H9 (cell line): Measurements from ENCODE around the gene TMEM98. TPM values are rescaled to one million over a fixed set of nuclear protein-coding genes. Genes with fewer than 3 reads are reported as not detected.
A peak's percentile ranks its signal among the peaks of the same experiment; 100 is the strongest.

ENCODE experiments used
- DNase-seq: peaks from one replicate; pipeline ENCODE4 v3.0.0-alpha.2; 2017
- H2AFZ ChIP-seq: one replicate; pipeline ENCODE4 v1.6.1; 2013; ENCODE audit warnings: mild to moderate bottlenecking, low read length, control low read depth, moderate library complexity
- H2AK5ac ChIP-seq: 2 replicates; pipeline ENCODE4 v1.6.1; 2013; ENCODE audit warnings: low read length, control low read depth, mixed read lengths; ENCODE audit not compliant: insufficient read length
- H2BK120ac ChIP-seq: one replicate; pipeline ENCODE4 v1.6.1; 2013; ENCODE audit warnings: low read depth, mild to moderate bottlenecking, low read length, control low read depth, inconsistent platforms; ENCODE audit not compliant: poor library complexity, severe bottlenecking
- H2BK12ac ChIP-seq: 2 replicates; pipeline ENCODE4 v1.6.1; 2013; ENCODE audit warnings: low read length, control low read depth, mixed read lengths, low read depth; ENCODE audit not compliant: insufficient read length
- H2BK15ac ChIP-seq: 2 replicates; pipeline ENCODE4 v1.6.1; 2013; ENCODE audit warnings: low read depth, low read length, control low read depth
- H2BK20ac ChIP-seq: one replicate; pipeline ENCODE4 v1.6.1; 2013; ENCODE audit warnings: low read depth, mild to moderate bottlenecking, low read length, control low read depth, inconsistent platforms; ENCODE audit not compliant: poor library complexity, severe bottlenecking
- H2BK5ac ChIP-seq: 2 replicates; pipeline ENCODE4 v1.6.1; 2013; ENCODE audit warnings: low read length, control low read depth, mixed read lengths; ENCODE audit not compliant: insufficient read length
- H3K14ac ChIP-seq: 2 replicates; pipeline ENCODE4 v1.6.1; 2013; ENCODE audit warnings: low read length, control low read depth; ENCODE audit not compliant: insufficient read depth
- H3K18ac ChIP-seq: 2 replicates; pipeline ENCODE4 v1.6.1; 2013; ENCODE audit warnings: low read depth, mild to moderate bottlenecking, mixed read lengths, low read length, control low read depth; ENCODE audit not compliant: insufficient read length
- H3K23ac ChIP-seq: 2 replicates; pipeline ENCODE4 v1.6.1; 2013; ENCODE audit warnings: low read length, control low read depth, mixed read lengths, low read depth; ENCODE audit not compliant: insufficient read length
- H3K23me2 ChIP-seq: 2 replicates; pipeline ENCODE4 v1.6.1; 2013; ENCODE audit warnings: low read depth, mild to moderate bottlenecking, mixed read lengths, low read length, control low read depth; ENCODE audit not compliant: insufficient read length, poor library complexity, severe bottlenecking
- H3K27ac ChIP-seq: 2 replicates; pipeline ENCODE4 v1.5.1; 2013; ENCODE audit warnings: low read length, control low read depth, mixed read lengths, low read depth; ENCODE audit not compliant: insufficient read length
- H3K27me3 ChIP-seq: 2 replicates; pipeline ENCODE4 v1.6.1; 2013; ENCODE audit warnings: low read length, control low read depth, inconsistent platforms; ENCODE audit not compliant: insufficient read depth
- H3K4ac ChIP-seq: 2 replicates; pipeline ENCODE4 v1.6.1; 2013; ENCODE audit warnings: low read depth, mild to moderate bottlenecking, control low read depth, inconsistent platforms, low read length, moderate library complexity
- H3K4me1 ChIP-seq: 2 replicates; pipeline ENCODE4 v1.6.1; 2013; ENCODE audit warnings: low read length, control low read depth, inconsistent platforms; ENCODE audit not compliant: insufficient read depth
- H3K4me2 ChIP-seq: 2 replicates; pipeline ENCODE4 v1.6.1; 2013; ENCODE audit warnings: low read length, control low read depth, mixed read lengths; ENCODE audit not compliant: insufficient read length, insufficient read depth
- H3K56ac ChIP-seq: 2 replicates; pipeline ENCODE4 v1.6.1; 2013; ENCODE audit warnings: low read depth, mild to moderate bottlenecking, mixed read lengths, low read length, control low read depth; ENCODE audit not compliant: insufficient read length
- H3K79me1 ChIP-seq: 2 replicates; pipeline ENCODE4 v1.6.1; 2013; ENCODE audit warnings: low read depth, mild to moderate bottlenecking, moderate library complexity, low read length, control low read depth, inconsistent platforms; ENCODE audit not compliant: insufficient read depth, poor library complexity, severe bottlenecking
- H3K79me2 ChIP-seq: 2 replicates; pipeline ENCODE4 v1.6.1; 2013; ENCODE audit warnings: low read length, control low read depth, inconsistent platforms; ENCODE audit not compliant: insufficient read depth
- H3K9ac ChIP-seq: 2 replicates; pipeline ENCODE4 v1.6.1; 2013; ENCODE audit warnings: low read length, control low read depth, mixed read lengths; ENCODE audit not compliant: insufficient read length; ENCODE audit errors: extremely low read depth
- H3K9me3 ChIP-seq: one replicate; pipeline ENCODE4 v1.6.1; 2013; ENCODE audit warnings: low read depth, low read length, inconsistent platforms; ENCODE audit not compliant: control insufficient read depth
- H3T11ph ChIP-seq: one replicate; pipeline ENCODE4 v1.6.1; 2013; ENCODE audit warnings: mild to moderate bottlenecking, low read length, control low read depth, inconsistent platforms
- H4K20me1 ChIP-seq: one replicate; pipeline ENCODE4 v1.6.1; 2013; ENCODE audit not compliant: control insufficient read depth, insufficient read length, insufficient read depth
- H4K5ac ChIP-seq: 2 replicates; pipeline ENCODE4 v1.6.1; 2013; ENCODE audit warnings: low read depth, mild to moderate bottlenecking, mixed read lengths, low read length, control low read depth; ENCODE audit not compliant: insufficient read length
- H4K8ac ChIP-seq: replicated peaks from 2 replicates; pipeline ENCODE4 v1.6.1; 2013; ENCODE audit warnings: low read length, control low read depth, mixed read lengths, low read depth; ENCODE audit not compliant: insufficient read length
- H4K91ac ChIP-seq: 2 replicates; pipeline ENCODE4 v1.6.1; 2013; ENCODE audit warnings: low read depth, mild to moderate bottlenecking, moderate library complexity, mixed read lengths, low read length, control low read depth; ENCODE audit not compliant: insufficient read length
- H3K27ac Mint-ChIP-seq, 3 experiments: 2 replicates in 2 of 3; 3 replicates in 1 of 3; pipeline ENCODE4 v1.8.0; 2020 to 2021; ENCODE audit warnings: mixed read lengths in 3 of 3, mild to moderate bottlenecking in 1 of 3, moderate library complexity in 1 of 3
- H3K27me3 Mint-ChIP-seq: 2 replicates; pipeline ENCODE4 v1.8.0; 2021; ENCODE audit warnings: low read depth, mild to moderate bottlenecking, moderate library complexity, mixed read lengths
- H3K36me3 Mint-ChIP-seq, 3 experiments: 2 replicates in 2 of 3; 3 replicates in 1 of 3; pipeline ENCODE4 v1.8.0; 2020 to 2021; ENCODE audit warnings: low read depth in 3 of 3, mixed read lengths in 3 of 3; ENCODE audit not compliant: insufficient read depth in 1 of 3
- H3K4me1 Mint-ChIP-seq, 2 experiments: 2 replicates each; pipeline ENCODE4 v1.8.0; 2020; ENCODE audit warnings: mixed read lengths in 2 of 2
- H3K4me3 Mint-ChIP-seq, 2 experiments: 2 replicates in 1 of 2; 3 replicates in 1 of 2; pipeline ENCODE4 v1.8.0; 2020 to 2021; ENCODE audit warnings: mild to moderate bottlenecking in 2 of 2, mixed read lengths in 2 of 2, moderate library complexity in 1 of 2
- H3K9me3 Mint-ChIP-seq, 2 experiments: 2 replicates in 1 of 2; 3 replicates in 1 of 2; pipeline ENCODE4 v1.8.0; 2020; ENCODE audit warnings: mild to moderate bottlenecking in 2 of 2, mixed read lengths in 2 of 2, moderate library complexity in 1 of 2
- CTCF ChIP-seq: fragments of 200-600 bp; sonication (generic); conservative IDR thresholded peaks from 3 replicates; pipeline ENCODE4 v1.8.0; 2021; ENCODE audit warnings: antibody characterized with exemption, mild to moderate bottlenecking
- WGBS: extraction: QIAGEN DNeasy Blood & Tissue Kit; methylation state at CpG from one replicate; pipeline ENCODE4 v1.1.7; 2013; ENCODE audit warnings: missing lambda C conversion rate, low lambda C conversion rate, mixed read lengths; ENCODE audit not compliant: insufficient read length; ENCODE audit errors: extremely low coverage; 5-methylcytosine and 5-hydroxymethylcytosine counted together
- total RNA-seq: library from RNA; stranded (reverse); gene quantifications from 2 replicates; pipeline ENCODE4 v1.2.1, GENCODE V29; 2021

The TMEM98 gene
- total RNA-seq, 1 experiment from 2014 or later = 78.4 TPM

- Mint-ChIP-seq H3K4me1 (no peaks in the 10 kb centered on the region), H3K36me3 (no peaks in the 10 kb centered on the region), H3K27me3 (peaks cover 7% of the 10 kb centered on the region), H3K27ac (peak overlapping the region in 1 of 3 experiments; percentile 65; a peak in 1 of 7 replicates), H3K4me3 (no peak overlapping the region), H3K9me3 (no peaks in the 10 kb centered on the region)
- no peak overlapping the region for H4K5ac ChIP-seq
- H3K4me1 ChIP-seq = no peaks in the 10 kb centered on the region
- H3K18ac ChIP-seq = no peak overlapping the region
- H3K23ac ChIP-seq = no peak overlapping the region
- no peak overlapping the region for H2BK12ac ChIP-seq
- H3K14ac ChIP-seq = no peak overlapping the region
- H3K9ac ChIP-seq = no peak overlapping the region
- no peaks in the 10 kb centered on the region for H3K23me2 ChIP-seq
- no peak overlapping the region for H4K8ac ChIP-seq
- no peak overlapping the region for H4K91ac ChIP-seq
- no peaks in the 10 kb centered on the region for H3K79me1 ChIP-seq
- H3T11ph ChIP-seq = no peak overlapping the region
- H2AK5ac ChIP-seq = no peak overlapping the region
- no peak overlapping the region for H2BK20ac ChIP-seq
- H2BK120ac ChIP-seq = no peak overlapping the region
- no peak for DNase-seq
- H3K9me3 ChIP-seq = no peaks in the 10 kb centered on the region
- no peaks in the 10 kb centered on the region for H3K79me2 ChIP-seq
- H2BK5ac ChIP-seq = no peak overlapping the region
- no peak overlapping the region for H3K27ac ChIP-seq
- no peaks in the 10 kb centered on the region for H4K20me1 ChIP-seq
- no peak overlapping the region for H3K4ac ChIP-seq
- TF ChIP-seq CTCF = no peak
- H3K56ac ChIP-seq = no peak overlapping the region
- no CpG with 5 or more reads among the region's 2 CpGs for WGBS
- no peak overlapping the region for H2BK15ac ChIP-seq
- H3K4me2 ChIP-seq = no peak overlapping the region
- H3K27me3 ChIP-seq = no peaks in the 10 kb centered on the region
- no peak overlapping the region for H2AFZ ChIP-seq
Measured at GRCh38 chr17:32958418-32958817, 30.5 kb downstream of the TMEM98 start.
